ENCODE data around the gene CCS.
"Not testable (repeated sequence)": the region's sequence is repeated elsewhere in the genome, so short reads cannot be mapped to it uniquely, and the experiment has no call there.

Gene CCS, protein sequence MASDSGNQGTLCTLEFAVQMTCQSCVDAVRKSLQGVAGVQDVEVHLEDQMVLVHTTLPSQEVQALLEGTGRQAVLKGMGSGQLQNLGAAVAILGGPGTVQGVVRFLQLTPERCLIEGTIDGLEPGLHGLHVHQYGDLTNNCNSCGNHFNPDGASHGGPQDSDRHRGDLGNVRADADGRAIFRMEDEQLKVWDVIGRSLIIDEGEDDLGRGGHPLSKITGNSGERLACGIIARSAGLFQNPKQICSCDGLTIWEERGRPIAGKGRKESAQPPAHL

GRCh38 chr11:66592457-66593302, at the start of gene CCS, which contains the start of gene CCDC87:
CCS (plus strand) TSS chr11:66593185; CDS start chr11:66593262, 77 bp downstream.
CCDC87 (minus strand) TSS chr11:66593063; CDS start chr11:66593015, 48 bp downstream.
- peak; percentile 99 for DNase-seq (ENCODE audit: low spot score)

DNA sequence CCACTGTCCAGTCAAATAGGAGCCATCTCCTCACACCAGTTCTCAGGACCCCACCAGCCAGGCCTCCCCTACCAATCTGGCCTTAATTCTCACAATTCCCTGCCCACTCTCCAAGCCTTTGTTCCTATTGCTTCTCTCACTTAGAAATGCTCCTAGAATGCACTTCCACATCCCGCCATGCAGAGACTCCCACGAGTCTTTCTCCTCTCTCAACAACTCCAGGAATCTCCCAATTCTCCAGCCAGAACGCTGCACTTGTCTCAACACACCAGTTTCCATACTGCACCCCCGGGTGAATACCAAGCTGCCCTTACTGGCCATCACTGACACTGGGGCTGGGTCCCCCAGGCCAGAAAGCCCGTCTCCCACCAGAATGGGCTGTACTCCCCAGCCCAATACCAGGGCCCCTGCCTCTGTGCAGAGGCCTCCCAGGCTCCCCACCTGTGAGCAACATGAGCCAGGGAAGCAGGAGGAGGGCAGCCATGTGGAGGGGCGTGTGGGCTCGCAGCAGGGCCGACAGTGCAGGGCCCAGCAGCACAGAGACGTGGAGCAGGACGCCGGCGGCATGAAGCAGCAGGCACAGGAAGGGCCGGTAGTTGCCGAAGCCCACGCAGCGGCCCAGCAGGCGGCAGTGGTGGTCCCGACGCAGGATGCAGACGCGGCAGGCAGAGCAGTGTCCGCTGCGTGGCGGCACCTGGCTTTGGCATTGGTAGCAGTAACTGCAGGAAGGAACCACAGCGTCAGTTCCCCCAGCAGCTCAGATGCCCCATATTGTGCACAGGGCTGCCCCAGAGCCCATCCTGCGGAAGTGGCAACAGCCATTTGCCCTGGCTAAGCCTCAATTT, 49.5 kb upstream of the CCS start:
- peak; percentile 59 for DNase-seq (ENCODE audit: low spot score)

- DNase-seq (ENCODE audit: low spot score): not testable (repeated sequence)
These were observed 48.0 kb upstream of the CCS start for GRCh38 chr11:66544952-66545351.

DNA sequence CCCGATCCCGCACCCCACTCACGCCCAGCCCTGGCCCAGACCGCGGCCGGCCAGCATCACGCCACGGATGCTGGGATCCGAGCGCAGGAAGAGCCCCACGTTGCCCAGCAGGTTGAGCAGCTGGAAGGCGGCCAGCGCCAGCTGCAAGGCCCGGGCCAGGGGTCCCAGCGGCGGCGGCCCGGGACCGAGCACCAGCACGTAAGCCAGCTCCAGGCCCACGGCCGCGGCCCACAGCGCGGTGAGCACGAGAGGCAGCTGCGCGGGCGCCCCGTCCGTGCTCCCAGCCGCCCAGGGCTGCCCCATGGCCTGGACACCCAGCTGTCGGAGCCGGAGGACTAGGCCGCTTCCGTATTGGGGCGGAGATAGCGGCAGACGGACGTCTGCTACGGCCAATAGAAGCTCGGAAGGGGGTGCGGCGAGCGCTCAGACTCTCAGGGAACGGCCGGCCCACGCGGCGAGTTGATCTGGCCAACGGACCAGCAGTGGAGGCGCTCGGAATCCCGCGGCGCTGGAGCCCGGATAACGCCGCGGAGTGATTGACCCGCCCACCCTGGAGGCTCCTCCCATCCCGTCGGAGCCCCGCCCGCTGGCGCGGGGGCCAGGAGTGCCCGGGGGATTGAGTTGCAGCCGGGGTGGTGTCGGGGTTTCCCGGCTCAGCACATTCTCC, 47.2 kb upstream of the CCS start, which contains the start of gene ZDHHC24:
Gene ZDHHC24 (minus strand): TSS at position 348 of the 667 bp plus-strand sequence. CDS start 45 bp downstream, at position 303.
- peak; percentile 89 for DNase-seq (ENCODE audit: low spot score)

- DNase-seq (ENCODE audit: low spot score): no peak
These were observed 46.5 kb upstream of the CCS start, which contains the start of gene ACTN3 for GRCh38 chr11:66546368-66546965. ACTN3 (plus strand) TSS chr11:66546903; CDS start chr11:66546938, 35 bp downstream.

DNA sequence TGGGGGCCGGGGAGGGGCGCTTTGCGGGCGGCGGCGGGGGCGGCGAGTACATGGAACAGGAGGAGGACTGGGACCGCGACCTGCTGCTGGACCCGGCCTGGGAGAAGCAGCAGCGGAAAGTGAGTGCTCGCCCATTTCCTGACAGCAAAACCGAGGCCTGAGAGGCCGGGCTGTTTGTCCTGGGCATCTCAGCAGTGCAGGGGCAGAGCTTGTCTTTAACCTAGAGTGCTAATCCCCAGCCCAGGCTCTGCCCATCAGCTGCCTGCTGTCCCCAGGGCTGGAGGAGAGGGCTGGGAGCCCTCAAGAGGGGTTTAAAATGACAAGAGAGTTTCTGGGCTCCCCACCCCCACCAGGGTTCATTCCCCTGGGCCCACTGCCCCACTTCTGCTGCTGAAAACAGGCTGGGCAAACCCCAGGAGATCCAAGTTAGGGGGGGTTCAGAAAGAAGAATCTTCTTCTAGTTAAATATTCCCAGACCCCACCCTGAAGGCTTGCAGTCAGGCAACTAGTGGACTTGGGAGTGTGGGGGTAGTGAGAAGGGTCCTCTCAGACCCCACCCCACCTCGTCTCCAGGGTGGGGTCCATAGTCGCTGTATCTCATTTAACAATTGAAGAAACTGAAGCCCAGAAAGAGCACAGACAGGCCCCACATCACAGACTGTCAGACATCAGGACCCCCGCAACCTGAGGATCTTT, 45.9 kb upstream of the CCS start:
- DNase-seq (ENCODE audit: low spot score): no peak

DNA sequence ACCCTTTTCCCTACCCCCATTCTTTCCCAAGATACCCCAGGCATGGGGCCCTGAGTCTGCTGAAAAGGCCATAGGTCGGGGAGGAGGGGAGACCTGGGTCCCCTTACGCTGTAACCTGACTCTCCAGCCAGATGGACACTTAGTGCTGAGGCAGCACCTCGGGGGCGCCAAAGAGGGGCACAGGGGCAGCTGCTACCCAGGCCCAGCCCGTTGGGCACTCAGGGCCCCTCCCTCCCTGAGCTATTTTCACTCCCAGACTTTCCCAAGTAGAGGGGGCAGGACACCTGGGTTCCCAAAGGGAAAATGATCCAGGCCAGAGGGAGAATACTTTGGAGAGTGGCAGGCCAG, 45.3 kb upstream of the CCS start:
- DNase-seq (ENCODE audit: low spot score): no peak

- no peak for DNase-seq (ENCODE audit: low spot score)
These were observed 44.9 kb upstream of the CCS start for GRCh38 chr11:66548041-66548440.

DNA sequence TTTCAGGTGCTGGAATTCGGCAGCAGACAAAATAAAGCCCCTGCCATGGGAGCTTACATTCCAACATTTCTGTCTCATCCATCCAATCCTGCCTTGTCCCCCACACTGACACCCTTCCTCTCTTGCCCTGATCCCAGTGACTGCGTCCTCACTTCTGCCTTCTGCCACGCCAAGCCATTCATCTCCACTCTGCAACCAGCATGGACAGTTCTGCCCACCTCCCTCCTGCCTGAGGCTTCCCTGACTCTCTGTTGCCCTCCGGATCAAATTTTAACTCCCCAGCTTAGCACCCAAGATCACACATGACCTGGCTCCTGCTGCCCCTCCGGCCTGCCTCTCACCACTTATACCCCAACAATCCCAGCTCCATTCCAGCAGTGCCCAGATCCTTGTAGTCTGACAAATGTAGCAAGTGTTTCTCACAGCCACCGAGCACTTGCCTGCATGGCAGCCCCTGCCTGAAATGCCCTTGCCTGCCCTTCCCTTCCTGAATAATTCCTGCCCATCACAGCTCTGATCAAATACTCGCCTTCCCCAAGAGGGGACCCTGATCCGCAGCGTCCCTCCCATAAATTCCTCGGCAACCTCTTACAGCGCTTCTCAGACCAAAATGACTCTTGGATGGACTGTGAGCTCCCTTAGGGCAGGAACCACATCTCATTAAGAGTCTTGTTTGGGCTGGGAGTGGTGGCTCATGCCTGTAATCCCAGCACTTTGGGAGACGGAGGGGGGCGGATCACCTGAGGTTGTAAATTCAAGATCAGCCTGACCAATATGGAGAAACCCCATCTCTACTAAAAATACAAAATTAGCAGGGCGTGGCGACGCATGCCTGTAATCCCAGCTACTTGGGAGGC, 44.0 kb upstream of the CCS start:
- no peak for DNase-seq (ENCODE audit: low spot score)

DNA sequence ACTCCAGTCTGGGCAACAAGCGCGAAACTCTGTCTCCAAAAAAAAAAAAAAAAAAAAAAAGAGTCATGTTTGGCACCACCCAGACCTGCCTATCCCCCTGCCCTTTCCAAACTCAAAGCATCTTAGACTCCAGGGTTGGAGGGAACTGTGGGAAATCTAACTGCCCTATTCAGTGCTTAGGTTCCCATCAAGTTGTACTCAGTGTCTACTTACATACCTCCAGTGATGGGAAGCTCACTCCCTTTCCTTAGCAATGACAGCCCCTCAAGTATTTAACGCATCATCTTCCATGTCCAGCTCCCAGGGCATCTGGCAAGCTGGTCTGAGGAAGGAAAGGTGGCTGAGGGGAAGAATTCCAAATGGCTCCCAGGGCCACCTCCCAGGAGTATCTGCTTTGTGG, 43.3 kb upstream of the CCS start:
- DNase-seq (ENCODE audit: low spot score): no peak

- no peak for DNase-seq (ENCODE audit: low spot score)
These were observed 42.1 kb upstream of the CCS start for GRCh38 chr11:66550887-66551286.

GRCh38 chr11:66554602-66555001, 38.4 kb upstream of the CCS start:
- DNase-seq (ENCODE audit: low spot score): no peak

DNA sequence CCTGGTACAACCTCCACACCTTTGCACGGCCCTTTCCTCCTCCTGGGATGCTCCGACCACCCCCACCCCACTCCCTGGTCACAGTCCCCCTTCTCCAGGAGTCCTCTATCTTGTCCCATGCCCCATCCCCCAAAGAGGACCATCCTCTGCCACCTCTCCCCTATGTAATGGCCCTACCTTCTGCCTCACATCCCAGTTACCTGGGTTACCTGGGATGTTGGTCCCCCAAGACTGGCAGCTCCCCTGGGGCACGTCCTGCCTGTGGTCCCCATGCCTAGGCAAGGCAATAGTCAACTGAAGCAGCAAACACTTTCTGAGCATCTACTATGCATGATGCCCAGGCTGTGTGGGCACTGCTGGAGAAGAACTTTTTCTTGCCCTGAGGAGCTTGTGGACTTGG, 37.6 kb upstream of the CCS start:
- no peak for DNase-seq (ENCODE audit: low spot score)

- DNase-seq (ENCODE audit: low spot score): no peak
These were observed 36.9 kb upstream of the CCS start for GRCh38 chr11:66556086-66556485.

- DNase-seq (ENCODE audit: low spot score): no peak
These were observed 35.2 kb upstream of the CCS start for GRCh38 chr11:66557733-66558326.

DNA sequence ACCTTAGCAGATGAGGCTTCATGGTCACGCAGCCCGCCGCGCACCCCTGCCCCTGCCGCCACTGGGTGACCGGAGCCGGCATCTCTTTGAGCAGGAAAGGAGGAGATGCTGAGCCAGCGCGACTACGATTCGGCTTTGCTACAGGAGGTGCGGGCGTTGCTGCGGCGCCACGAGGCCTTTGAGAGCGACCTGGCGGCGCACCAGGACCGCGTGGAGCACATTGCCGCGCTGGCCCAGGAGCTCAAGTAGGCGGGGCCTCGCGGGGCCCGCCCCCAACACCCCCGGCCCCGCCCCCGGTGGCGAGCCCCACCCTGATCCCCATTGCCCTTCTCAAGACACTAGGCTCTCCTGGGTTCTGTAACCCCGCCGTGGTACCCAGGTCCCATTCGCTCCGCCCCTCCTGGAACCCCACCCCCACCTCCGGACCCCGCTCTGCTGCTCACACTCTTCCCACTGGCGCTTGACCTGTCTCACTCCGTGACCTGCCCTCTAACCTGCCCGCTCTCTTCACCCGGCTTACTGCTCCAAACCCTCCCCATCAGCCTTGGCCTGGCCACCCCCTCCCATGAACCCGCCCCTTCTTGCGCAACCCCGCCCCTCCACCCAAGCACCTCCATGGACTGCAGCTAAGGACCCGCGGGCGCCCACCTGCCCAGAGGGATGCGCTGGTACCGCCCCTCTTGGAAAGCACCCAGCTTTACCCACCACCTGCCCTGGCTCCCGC, 33.7 kb upstream of the CCS start:
- peak; percentile 16 for DNase-seq (ENCODE audit: low spot score)

DNA sequence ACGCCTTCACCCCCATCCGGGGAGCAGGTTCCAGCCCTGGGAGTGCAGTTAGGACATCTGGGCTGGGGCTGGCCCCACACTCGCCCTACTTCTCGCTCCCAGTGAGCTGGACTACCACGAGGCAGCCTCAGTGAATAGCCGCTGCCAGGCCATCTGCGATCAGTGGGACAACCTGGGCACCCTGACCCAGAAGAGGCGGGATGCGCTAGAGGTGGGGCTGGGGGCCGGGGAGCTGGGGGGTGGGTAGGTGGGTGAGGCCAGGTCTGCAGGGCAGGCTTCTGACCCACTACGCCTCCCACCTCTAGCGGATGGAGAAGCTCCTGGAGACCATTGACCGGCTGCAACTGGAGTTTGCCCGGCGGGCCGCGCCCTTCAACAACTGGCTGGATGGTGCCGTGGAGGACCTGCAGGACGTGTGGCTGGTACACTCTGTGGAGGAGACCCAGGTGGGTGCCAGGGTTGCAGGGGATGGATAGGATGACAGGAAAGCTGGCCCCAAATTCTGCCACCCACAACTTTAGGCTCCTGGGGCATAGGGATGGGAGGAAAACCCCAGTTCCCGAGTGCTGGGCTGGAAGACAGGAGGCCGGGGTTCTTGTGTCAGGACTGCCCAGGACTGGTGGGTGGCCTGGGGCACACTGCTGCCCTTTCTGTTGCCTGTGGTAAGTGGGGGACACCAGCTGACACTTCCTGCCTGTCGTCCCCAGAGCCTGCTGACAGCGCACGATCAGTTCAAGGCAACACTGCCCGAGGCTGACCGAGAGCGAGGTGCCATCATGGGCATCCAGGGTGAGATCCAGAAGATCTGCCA, 32.9 kb upstream of the CCS start:
- no peak for DNase-seq (ENCODE audit: low spot score)

Data from CD4-positive, alpha-beta T cell treated with Interleukin-15 for 4 hours (primary cell).